Thoracic aorta (tissue), 2 donors: ENCODE measurements around the gene RAB34. TPM values are rescaled to one million over a fixed set of nuclear protein-coding genes. Genes with fewer than 3 reads are reported as not detected.

Experiments used
- ATAC-seq: fragments of 150-250 bp; one replicate; pipeline ENCODE4 v1.8.0; 2017; ENCODE audit warnings: low read depth; ENCODE audit not compliant: insufficient number of reproducible peaks, low FRiP score
- DNase-seq: peaks from one replicate; pipeline ENCODE4 v3.0.0-alpha.2; 2020; ENCODE audit warnings: low spot score
- H3K27ac ChIP-seq, 2 donors: fragments of 200-600 bp; sonication (generic); 1 replicate in 1 of 2; 2 replicates in 1 of 2; pipeline ENCODE4 v1.5.1; 2016; ENCODE audit warnings: mild to moderate bottlenecking in 2 of 2, moderate library complexity in 2 of 2
- H3K27me3 ChIP-seq: fragments of 200-600 bp; sonication (generic); replicated peaks from 2 replicates; pipeline ENCODE4 v1.6.0; 2016; ENCODE audit warnings: mild to moderate bottlenecking; ENCODE audit not compliant: insufficient read depth
- H3K36me3 ChIP-seq: fragments of 200-600 bp; sonication (generic); one replicate; pipeline ENCODE4 v1.5.1; 2016
- H3K4me1 ChIP-seq, 2 donors: fragments of 200-600 bp; sonication (generic); 1 replicate in 1 of 2; 2 replicates in 1 of 2; pipeline versions ENCODE4 v1.5.1 to v1.6.0; 2016; ENCODE audit warnings: low read depth in 2 of 2, mild to moderate bottlenecking in 1 of 2; ENCODE audit not compliant: control insufficient read depth in 1 of 2
- H3K4me3 ChIP-seq: fragments of 200-600 bp; sonication (generic); 2 replicates; pipeline ENCODE4 v1.5.1; 2016; ENCODE audit warnings: mild to moderate bottlenecking
- H3K9me3 ChIP-seq: fragments of 200-600 bp; sonication (generic); 2 replicates; pipeline ENCODE4 v1.5.1; 2016
- total RNA-seq, 2 donors: library from RNA; depleted of rRNA; stranded (reverse); fragments of >200 nt; gene quantifications; one replicate each; pipeline versions ENCODE4 v1.1.0 to v1.2.3, GENCODE V29; 2016
- TF ChIP-seq, protein P1 (sequence below): fragments of 200-600 bp; sonication (generic); IDR thresholded peaks from one replicate; pipeline ENCODE4 v1.5.1; 2019; ENCODE audit warnings: antibody characterized with exemption

Gene RAB34
- total RNA-seq, 2 donors from 2014 or later, result 288 to 381 TPM

DNA sequence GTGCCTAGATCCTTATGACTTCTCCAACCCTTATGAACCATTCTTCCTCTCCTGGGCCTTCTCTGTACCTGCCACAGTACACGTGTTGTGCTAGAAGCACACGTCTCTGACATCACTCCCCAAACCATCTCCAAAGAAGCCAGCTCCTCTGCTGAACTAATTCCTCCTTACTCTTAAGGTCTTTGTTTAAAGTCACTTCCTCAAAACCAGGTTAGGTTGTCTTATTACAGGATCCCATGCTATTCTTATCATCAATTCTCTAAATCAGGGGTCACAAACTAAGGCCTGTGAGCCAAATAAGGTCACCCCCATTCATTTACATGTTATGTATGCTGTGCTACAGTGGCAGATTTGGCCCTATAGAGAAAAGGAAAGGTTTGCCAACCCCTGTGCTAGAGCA, 51.7 kb downstream of the RAB34 start:
- DNase-seq (no peak), ATAC-seq (no peak)
- Histone ChIP-seq H3K27ac (no peak overlapping the region), H3K4me3 (no peak overlapping the region), H3K9me3 (no peaks in the 10 kb centered on the region), H3K4me1 (peaks cover 9 to 28% of the 10 kb centered on the region in 2 donors), H3K36me3 (peaks cover 11% of the 10 kb centered on the region), H3K27me3 (no peaks in the 10 kb centered on the region)
- TF ChIP-seq, protein P1, sequence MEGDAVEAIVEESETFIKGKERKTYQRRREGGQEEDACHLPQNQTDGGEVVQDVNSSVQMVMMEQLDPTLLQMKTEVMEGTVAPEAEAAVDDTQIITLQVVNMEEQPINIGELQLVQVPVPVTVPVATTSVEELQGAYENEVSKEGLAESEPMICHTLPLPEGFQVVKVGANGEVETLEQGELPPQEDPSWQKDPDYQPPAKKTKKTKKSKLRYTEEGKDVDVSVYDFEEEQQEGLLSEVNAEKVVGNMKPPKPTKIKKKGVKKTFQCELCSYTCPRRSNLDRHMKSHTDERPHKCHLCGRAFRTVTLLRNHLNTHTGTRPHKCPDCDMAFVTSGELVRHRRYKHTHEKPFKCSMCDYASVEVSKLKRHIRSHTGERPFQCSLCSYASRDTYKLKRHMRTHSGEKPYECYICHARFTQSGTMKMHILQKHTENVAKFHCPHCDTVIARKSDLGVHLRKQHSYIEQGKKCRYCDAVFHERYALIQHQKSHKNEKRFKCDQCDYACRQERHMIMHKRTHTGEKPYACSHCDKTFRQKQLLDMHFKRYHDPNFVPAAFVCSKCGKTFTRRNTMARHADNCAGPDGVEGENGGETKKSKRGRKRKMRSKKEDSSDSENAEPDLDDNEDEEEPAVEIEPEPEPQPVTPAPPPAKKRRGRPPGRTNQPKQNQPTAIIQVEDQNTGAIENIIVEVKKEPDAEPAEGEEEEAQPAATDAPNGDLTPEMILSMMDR, result no peak

Other genes with a start within 250 kb of the RAB34 start
- not detected for gene SLC13A2, start 244.2 kb downstream of the RAB34 start, total RNA-seq
- not detected for gene FOXN1, start 211.5 kb downstream of the RAB34 start, total RNA-seq
- gene UNC119, start 165.2 kb downstream of the RAB34 start, total RNA-seq, result 10 to 100 TPM; 27.8 to 34.9 TPM
- gene PIGS, start 146.3 kb downstream of the RAB34 start, total RNA-seq, result 10 to 100 TPM; 39.1 to 63.1 TPM
- gene ALDOC, start 141.0 kb downstream of the RAB34 start, total RNA-seq, result 10 to 100 TPM; 43.3 to 43.7 TPM
- 1 to 10 TPM; 1.6 to 5.9 TPM for gene SPAG5, start 118.8 kb downstream of the RAB34 start, total RNA-seq
- 10 to 100 TPM in 1 of 2 donors, 1 to 10 TPM in 1; 8.0 to 11.8 TPM for gene RSKR, start 103.7 kb downstream of the RAB34 start, total RNA-seq
- gene BLTP2, start 72.7 kb downstream of the RAB34 start, total RNA-seq, result 100 to 1,000 TPM; 125 to 139 TPM
- gene SDF2, start 56.0 kb downstream of the RAB34 start, total RNA-seq, result 10 to 100 TPM; 52.3 to 53.1 TPM
- gene SUPT6H, start 55.7 kb downstream of the RAB34 start, total RNA-seq, result 100 to 1,000 TPM in 1 of 2 donors, 10 to 100 TPM in 1; 45.6 to 133 TPM
- 1 to 10 TPM; 1.1 to 1.8 TPM for gene PROCA1, start 6.0 kb downstream of the RAB34 start, total RNA-seq
- 100 to 1,000 TPM; 279 to 387 TPM for gene RPL23A, start 2.1 kb upstream of the RAB34 start, total RNA-seq
- 1 to 10 TPM in 1 of 2 donors, not detected in 1; 1.9 TPM for gene TLCD1, start 8.4 kb upstream of the RAB34 start, total RNA-seq
- 1 to 10 TPM; 1.5 to 2.2 TPM for gene NEK8, start 10.9 kb upstream of the RAB34 start, total RNA-seq
- 10 to 100 TPM in 1 of 2 donors, 1 to 10 TPM in 1; 9.9 to 22.4 TPM for gene TRAF4, start 26.1 kb upstream of the RAB34 start, total RNA-seq
- gene FAM222B, start 124.9 kb upstream of the RAB34 start, total RNA-seq, result 10 to 100 TPM; 19.9 to 23.4 TPM
- gene ERAL1, start 137.1 kb upstream of the RAB34 start, total RNA-seq, result 10 to 100 TPM; 30.6 to 34.6 TPM
- gene FLOT2, start 179.9 kb upstream of the RAB34 start, total RNA-seq, result 10 to 100 TPM; 71.3 to 92.1 TPM
- gene DHRS13, start 185.2 kb upstream of the RAB34 start, total RNA-seq, result 10 to 100 TPM in 1 of 2 donors, 1 to 10 TPM in 1; 3.7 to 12.2 TPM
- 10 to 100 TPM; 46.4 to 99.4 TPM for gene PHF12, start 233.7 kb upstream of the RAB34 start, total RNA-seq